IMR-90 (cell line): ENCODE results near the gene DOK6. TPM values are rescaled to one million over a fixed set of nuclear protein-coding genes. Genes with fewer than 3 reads are reported as not detected.
A peak's percentile ranks its signal among the peaks of the same experiment; 100 is the strongest.

Source experiments
- ATAC-seq: fragments of 200-7000 bp; cut with Tn5 transposase; 2 replicates; pipeline ENCODE4 v1.9.1; 2020; ENCODE audit warnings: low read depth, mild to moderate bottlenecking, moderate library complexity
- BruUV-seq: library from RNA; stranded (reverse); fragments of 400-500 nt; replicated peaks from 2 replicates; lab custom pipeline; 2021; lab: Mats Ljungman, UMichigan
- CTCF ChIA-PET: fragments of 300-600 bp; formaldehyde crosslinking; extraction: SDS; loops from one replicate; lab custom pipeline; 2021; ENCODE audit warnings: antibody characterized with exemption; lab: Yijun Ruan, JAX
- POLR2A ChIA-PET: fragments of 300-600 bp; sonication (Branson Sonifier 250); formaldehyde crosslinking; loops from one replicate; lab custom pipeline; 2022; ENCODE audit warnings: antibody characterized with exemption; ENCODE audit not compliant: unreplicated experiment; lab: Charles Lee
- DNase-seq: peaks from one replicate; pipeline ENCODE4 v3.0.0; 2013
- H2AFZ ChIP-seq: replicated peaks from 2 replicates; pipeline ENCODE3; 2013; ENCODE audit warnings: low read length, mild to moderate bottlenecking; ENCODE audit not compliant: poor library complexity
- H2AK5ac ChIP-seq: 2 replicates; pipeline ENCODE4 v1.6.1; 2013; ENCODE audit warnings: low read depth, low read length, inconsistent platforms
- H2AK9ac ChIP-seq: replicated peaks from 2 replicates; pipeline ENCODE3; 2013; ENCODE audit warnings: mild to moderate bottlenecking, low read depth, low read length, moderate library complexity; ENCODE audit not compliant: poor library complexity
- H2BK120ac ChIP-seq: 2 replicates; pipeline ENCODE4 v1.6.1; 2013; ENCODE audit warnings: low read depth, low read length, inconsistent platforms
- H2BK15ac ChIP-seq: 3 replicates; pipeline ENCODE4 v1.6.1; 2013; ENCODE audit warnings: low read depth, low read length, inconsistent platforms
- H2BK20ac ChIP-seq: 2 replicates; pipeline ENCODE4 v1.6.1; 2013; ENCODE audit warnings: low read depth, mild to moderate bottlenecking, inconsistent platforms, low read length, moderate library complexity
- H2BK5ac ChIP-seq: 2 replicates; pipeline ENCODE4 v1.6.1; 2013; ENCODE audit warnings: mild to moderate bottlenecking, low read depth, low read length, inconsistent platforms; ENCODE audit not compliant: poor library complexity, severe bottlenecking
- H3K14ac ChIP-seq: replicated peaks from 2 replicates; pipeline ENCODE4 v1.6.1; 2013; ENCODE audit warnings: low read depth, low read length, inconsistent platforms
- H3K18ac ChIP-seq: 2 replicates; pipeline ENCODE4 v1.6.1; 2013; ENCODE audit warnings: low read depth, low read length, control low read depth
- H3K23ac ChIP-seq: 2 replicates; pipeline ENCODE4 v1.6.1; 2013; ENCODE audit warnings: low read depth, low read length, inconsistent platforms
- H3K27ac ChIP-seq: 2 replicates; pipeline ENCODE4 v1.5.1; 2013; ENCODE audit warnings: mild to moderate bottlenecking, control low read depth, low read length; ENCODE audit not compliant: insufficient read depth
- H3K27me3 ChIP-seq: 2 replicates; pipeline ENCODE4 v1.6.1; 2013; ENCODE audit warnings: low read length; ENCODE audit not compliant: control insufficient read depth, insufficient read depth
- H3K36me3 ChIP-seq: 2 replicates; pipeline ENCODE4 v1.6.1; 2013; ENCODE audit warnings: low read length, mixed read lengths; ENCODE audit not compliant: control insufficient read depth, insufficient read depth
- H3K4ac ChIP-seq: 2 replicates; pipeline ENCODE4 v1.6.1; 2013; ENCODE audit warnings: low read depth, low read length, inconsistent platforms
- H3K4me1 ChIP-seq: 2 replicates; pipeline ENCODE4 v1.6.1; 2013; ENCODE audit warnings: low read length, mixed read lengths; ENCODE audit not compliant: control insufficient read depth, insufficient read depth
- H3K4me2 ChIP-seq: 2 replicates; pipeline ENCODE4 v1.6.1; 2013; ENCODE audit warnings: low read depth, mild to moderate bottlenecking, control low read depth, low read length, moderate library complexity
- H3K4me3 ChIP-seq: 2 replicates; pipeline ENCODE4 v1.5.1; 2013; ENCODE audit warnings: low read depth, mild to moderate bottlenecking, control low read depth, low read length, moderate library complexity; ENCODE audit not compliant: insufficient read depth
- H3K56ac ChIP-seq: 2 replicates; pipeline ENCODE4 v1.6.1; 2013; ENCODE audit warnings: low read length, inconsistent platforms; ENCODE audit not compliant: insufficient read depth; ENCODE audit errors: extremely low read depth
- H3K79me1 ChIP-seq, 2 experiments: 2 replicates each; pipeline ENCODE4 v1.6.1; 2013; ENCODE audit warnings: low read length in 2 of 2, inconsistent platforms in 1 of 2, low read depth in 1 of 2
- H3K9ac ChIP-seq: 2 replicates; pipeline ENCODE4 v1.6.1; 2013; ENCODE audit warnings: low read depth, low read length, control low read depth
- H3K9me1 ChIP-seq: 2 replicates; pipeline ENCODE4 v1.6.1; 2013; ENCODE audit warnings: low read length, inconsistent platforms; ENCODE audit not compliant: insufficient read depth
- H3K9me3 ChIP-seq: 2 replicates; pipeline ENCODE4 v1.6.1; 2013; ENCODE audit warnings: low read length; ENCODE audit not compliant: control insufficient read depth, insufficient read depth
- H4K20me1 ChIP-seq: 2 replicates; pipeline ENCODE4 v1.6.1; 2013; ENCODE audit warnings: low read length, inconsistent platforms; ENCODE audit not compliant: insufficient read depth
- H4K5ac ChIP-seq: 2 replicates; pipeline ENCODE4 v1.6.1; 2013; ENCODE audit warnings: mild to moderate bottlenecking, low read depth, low read length, control low read depth
- H4K8ac ChIP-seq, 2 experiments: 2 replicates each; pipeline ENCODE4 v1.6.1; 2013; ENCODE audit warnings: low read depth in 2 of 2, low read length in 2 of 2, control low read depth in 1 of 2, inconsistent platforms in 1 of 2
- H4K91ac ChIP-seq: 2 replicates; pipeline ENCODE4 v1.6.1; 2013; ENCODE audit warnings: low read depth, low read length, inconsistent platforms; ENCODE audit not compliant: insufficient read depth
- BHLHE40 ChIP-seq: fragments of 150-350 bp; IDR thresholded peaks from 2 replicates; pipeline ENCODE4 v1.6.1; 2016; ENCODE audit warnings: mild to moderate bottlenecking, low read depth, low read length
- CEBPB ChIP-seq: IDR thresholded peaks from 2 replicates; pipeline ENCODE4 v1.6.1; 2012; ENCODE audit warnings: low read depth, low read length, improper control_type of control experiment
- CHD1 ChIP-seq: IDR thresholded peaks from 2 replicates; pipeline ENCODE4 v1.6.1; 2012; ENCODE audit warnings: low read depth, low read length, improper control_type of control experiment
- CTCF ChIP-seq: conservative IDR thresholded peaks from 2 replicates; pipeline ENCODE4 v1.5.1; 2012; ENCODE audit warnings: mild to moderate bottlenecking, low read depth, low read length, improper control_type of control experiment
- FOS ChIP-seq: fragments of 150-350 bp; IDR thresholded peaks from 2 replicates; pipeline ENCODE4 v1.6.1; 2016; ENCODE audit warnings: low read depth, low read length
- MAFK ChIP-seq: IDR thresholded peaks from 2 replicates; pipeline ENCODE4 v1.6.1; 2012; ENCODE audit warnings: low read depth, low read length, improper control_type of control experiment
- MAZ ChIP-seq: IDR thresholded peaks from 2 replicates; pipeline ENCODE4 v1.6.1; 2012; ENCODE audit warnings: low read depth, mild to moderate bottlenecking, low read length, improper control_type of control experiment, moderate library complexity, borderline replicate concordance
- MXI1 ChIP-seq: IDR thresholded peaks from 2 replicates; pipeline ENCODE4 v1.6.1; 2012; ENCODE audit warnings: low read depth, mild to moderate bottlenecking, low read length, moderate library complexity, borderline replicate concordance
- NFE2L2 ChIP-seq: fragments of 150-350 bp; IDR thresholded peaks from 2 replicates; pipeline ENCODE4 v1.6.1; 2016; ENCODE audit warnings: low read depth, mild to moderate bottlenecking, low read length
- POLR2A ChIP-seq: IDR thresholded peaks from 2 replicates; pipeline ENCODE4 v1.6.1; 2012; ENCODE audit warnings: mild to moderate bottlenecking, low read depth, low read length
- RAD21 ChIP-seq: IDR thresholded peaks from 2 replicates; pipeline ENCODE4 v1.6.1; 2012; ENCODE audit warnings: low read length, improper control_type of control experiment
- RCOR1 ChIP-seq: IDR thresholded peaks from 2 replicates; pipeline ENCODE4 v1.6.1; 2012; ENCODE audit warnings: mild to moderate bottlenecking, low read length, improper control_type of control experiment; ENCODE audit not compliant: insufficient replicate concordance
- RFX5 ChIP-seq: IDR thresholded peaks from 2 replicates; pipeline ENCODE4 v1.8.0; 2012; ENCODE audit warnings: low read depth, mild to moderate bottlenecking, low read length, moderate library complexity
- USF2 ChIP-seq: fragments of 150-350 bp; IDR thresholded peaks from 2 replicates; pipeline ENCODE4 v1.6.1; 2017; ENCODE audit warnings: mild to moderate bottlenecking, antibody characterized with exemption, low read length, low read depth
- WGBS, 2 experiments: methylation state at CpG; one replicate each; pipeline versions ENCODE4 v1.1.5 to v1.1.7; 2013; ENCODE audit warnings: missing lambda C conversion rate in 2 of 2; ENCODE audit not compliant: insufficient read length in 1 of 2; ENCODE audit errors: extremely low coverage in 2 of 2; 5-methylcytosine and 5-hydroxymethylcytosine counted together
- dilution Hi-C: fragments of 300-500 bp; cut with HindIII; formaldehyde crosslinking; loops from one replicate; pipeline ENCODE4 v1.14.3; 2018; ENCODE audit warnings: low sequenced_read_pairs; ENCODE audit not compliant: unreplicated experiment
- in situ Hi-C: fragments of 300-500 bp; cut with MboI; formaldehyde crosslinking; loops from 3 replicates; pipeline ENCODE4 v1.14.3; 2019; ENCODE audit warnings: low sequenced_read_pairs, inconsistent platforms, mixed read lengths
- intact Hi-C: fragments of 100-400 bp; cut with micrococcal nuclease; formaldehyde crosslinking; loops from 2 replicates; pipeline ENCODE4 v1.10.0; 2022
- polyA plus RNA-seq, 3 experiments: library from polyadenylated mRNA; depleted of rRNA; stranded (reverse); fragments of >200 nt; gene quantifications; 2 replicates each; pipeline ENCODE4 v1.2.3, GENCODE V29; 2012; ENCODE audit warnings: low replicate concordance in 1 of 3
- total RNA-seq: library from RNA; depleted of rRNA; stranded (reverse); fragments of >200 nt; gene quantifications from 2 replicates; pipeline ENCODE4 v1.2.3, GENCODE V29; 2012
- TF ChIP-seq, protein P1 (sequence below): fragments of 150-350 bp; IDR thresholded peaks from 2 replicates; pipeline ENCODE4 v1.6.1; 2016; ENCODE audit warnings: low read depth, mild to moderate bottlenecking, low read length, moderate library complexity, borderline replicate concordance

Gene DOK6
- total and polyA plus RNA-seq, 2 of the 4 experiments (the other 2 are of a cell fraction), result 1.9 to 2.7 TPM

GRCh38 chr18:69752737-69753380 lies 352.2 kb downstream of the DOK6 start:
- no peaks in the 10 kb centered on the region for H3K9me3 ChIP-seq
- POLR2A ChIA-PET, result no interaction called here

More at GRCh38 chr18:69752737-69753380, 352.2 kb downstream of the DOK6 start:
- no peak overlapping the region for H3K4me3 ChIP-seq
- H3K9me1 ChIP-seq, result 0 out of 2 replicates have a peak, but pooled peaks cover 2% of the 10 kb centered on the region
- H3K79me1 ChIP-seq, result no peaks in the 10 kb centered on the region
- no peak overlapping the region for H3K4me2 ChIP-seq
- ATAC-seq (peak; percentile 21; the same call in 1 of the 2 replicates), DNase-seq (no peak)
- H3K27ac ChIP-seq, result no peak overlapping the region
- CTCF ChIA-PET, result no interaction called here
- H2AFZ ChIP-seq, result peak overlapping the region; percentile 68
- in situ Hi-C loops (no loop called here), dilution Hi-C loops (no loop called here), intact Hi-C loops (loop anchor here (10.0 kb wide), 1 partner anchor 322 kb away; no protein-coding TSS in a partner anchor)
- H2BK15ac ChIP-seq, result no peak overlapping the region
- H3K18ac ChIP-seq, result no peak overlapping the region
- no peak overlapping the region for H4K5ac ChIP-seq
- no peak overlapping the region for H2AK5ac ChIP-seq
- H3K9ac ChIP-seq, result no peak overlapping the region
- peaks cover 6% of the 10 kb centered on the region for H3K4me1 ChIP-seq
- no peaks in the 10 kb centered on the region for H3K36me3 ChIP-seq
- TF ChIP-seq MAFK (no peak), RFX5 (no peak), FOS (no peak), BHLHE40 (no peak), USF2 (no peak), CEBPB (no peak), CTCF (no peak), RCOR1 (no peak), NFE2L2 (no peak), CHD1 (no peak), MXI1 (no peak), POLR2A (no peak), MAZ (no peak), RAD21 (no peak)
- TF ChIP-seq, protein P1, sequence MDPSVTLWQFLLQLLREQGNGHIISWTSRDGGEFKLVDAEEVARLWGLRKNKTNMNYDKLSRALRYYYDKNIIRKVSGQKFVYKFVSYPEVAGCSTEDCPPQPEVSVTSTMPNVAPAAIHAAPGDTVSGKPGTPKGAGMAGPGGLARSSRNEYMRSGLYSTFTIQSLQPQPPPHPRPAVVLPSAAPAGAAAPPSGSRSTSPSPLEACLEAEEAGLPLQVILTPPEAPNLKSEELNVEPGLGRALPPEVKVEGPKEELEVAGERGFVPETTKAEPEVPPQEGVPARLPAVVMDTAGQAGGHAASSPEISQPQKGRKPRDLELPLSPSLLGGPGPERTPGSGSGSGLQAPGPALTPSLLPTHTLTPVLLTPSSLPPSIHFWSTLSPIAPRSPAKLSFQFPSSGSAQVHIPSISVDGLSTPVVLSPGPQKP, result no peak
- no peak overlapping the region for H4K8ac ChIP-seq
- H2AK9ac ChIP-seq, result peak overlapping the region; percentile 3
- no peak overlapping the region for H4K91ac ChIP-seq
- WGBS, 2 experiments, result no CpG with 5 or more reads among the region's 3 CpGs
- no peak overlapping the region for H3K4ac ChIP-seq
- no peak overlapping the region for H2BK120ac ChIP-seq
- no peak overlapping the region for H2BK5ac ChIP-seq
- H3K14ac ChIP-seq, result no peak overlapping the region; the same call in 1 of the 2 replicates
- H3K56ac ChIP-seq, result no peak overlapping the region
- no peaks in the 10 kb centered on the region for H4K20me1 ChIP-seq
- BruUV-seq, result no TSS peak
- no peaks in the 10 kb centered on the region for H3K27me3 ChIP-seq
- H3K23ac ChIP-seq, result no peak overlapping the region
- no peak overlapping the region for H2BK20ac ChIP-seq
